ENCODE results near the gene LGALS8. TPM values are rescaled to one million over a fixed set of nuclear protein-coding genes. Genes with fewer than 3 reads are reported as not detected.
"Not testable (repeated sequence)": the region's sequence is repeated elsewhere in the genome, so short reads cannot be mapped to it uniquely, and the experiment has no call there.

The LGALS8 gene
- 100 to 1,000 TPM in 1 of 2 experiments, 10 to 100 TPM in 1; 99.5 to 107 TPM for total RNA-seq

GRCh38 chr1:236523704-236524141, at the start of gene LGALS8:
Gene LGALS8, plus strand, starts transcription at chr1:236523982. Its CDS starts 2,089 bp downstream, at chr1:236526071.
- DNase-seq, result peak; percentile 87

GRCh38 chr1:236476019-236476418, 47.8 kb upstream of the LGALS8 start:
- H3K27ac Mint-ChIP-seq, result no peak overlapping the region
- ChIA-PET POLR2A (no interaction called here), CTCF (interaction anchor here (1.1 kb wide), 1 partner anchor 8 kb away, joined by 3 read pairs; no protein-coding TSS in a partner anchor)
- H3K4me3 Mint-ChIP-seq, result no peak overlapping the region
- H3K9me3 Mint-ChIP-seq, result no peaks in the 10 kb centered on the region
- DNase-seq, result no peak
- no peaks in the 10 kb centered on the region for H3K4me1 Mint-ChIP-seq
- no peaks in the 10 kb centered on the region for H3K36me3 Mint-ChIP-seq (ENCODE audit: low read depth)
- H3K27me3 Mint-ChIP-seq, result peaks cover 6% of the 10 kb centered on the region

More at GRCh38 chr1:236523704-236524141, at the start of gene LGALS8:
- peak within 1 kb of the TSS; percentile 98 for H3K27ac Mint-ChIP-seq
- CTCF ChIA-PET, result interaction anchor here (0.8 to 1.6 kb wide), 2 partner anchors 16 to 243 kb away, joined by 3 read pairs; no protein-coding TSS in a partner anchor
- POLR2A ChIA-PET, result interaction anchor here (0.5 to 0.6 kb wide), 2 partner anchors 237 to 508 kb away, joined by 3 to 6 read pairs; no protein-coding TSS in a partner anchor
- H3K36me3 Mint-ChIP-seq (ENCODE audit: low read depth), result peaks cover 29% of the 10 kb centered on the region
- peaks cover 31% of the 10 kb centered on the region for H3K4me1 Mint-ChIP-seq
- H3K27me3 Mint-ChIP-seq, result no peaks in the 10 kb centered on the region
- peaks cover 5% of the 10 kb centered on the region for H3K9me3 Mint-ChIP-seq
- H3K4me3 Mint-ChIP-seq, result peak within 1 kb of the TSS; percentile 95

GRCh38 chr1:236480758-236481436, 42.9 kb upstream of the LGALS8 start:
- H3K4me3 Mint-ChIP-seq, result no peak overlapping the region
- no peaks in the 10 kb centered on the region for H3K36me3 Mint-ChIP-seq (ENCODE audit: low read depth)
- H3K9me3 Mint-ChIP-seq, result no peaks in the 10 kb centered on the region
- CTCF ChIA-PET, result interaction anchor here (0.7 kb wide), 1 partner anchor 9 kb away, joined by 3 read pairs; no protein-coding TSS in a partner anchor
- H3K27me3 Mint-ChIP-seq, result peaks cover under 1% of the 10 kb centered on the region
- POLR2A ChIA-PET, result no interaction called here
- DNase-seq, result no peak
- no peak overlapping the region for H3K27ac Mint-ChIP-seq
- H3K4me1 Mint-ChIP-seq, result no peaks in the 10 kb centered on the region

- Mint-ChIP-seq H3K9me3 (no peaks in the 10 kb centered on the region), H3K4me3 (no peak overlapping the region), H3K36me3 (ENCODE audit: low read depth) (no peaks in the 10 kb centered on the region), H3K27ac (no peak overlapping the region), H3K4me1 (no peaks in the 10 kb centered on the region), H3K27me3 (peaks cover 6% of the 10 kb centered on the region)
- CTCF ChIA-PET, result interaction anchor here (1.0 kb wide), 1 partner anchor 12 kb away, joined by 3 read pairs; no protein-coding TSS in a partner anchor
- POLR2A ChIA-PET, result no interaction called here
- no peak for DNase-seq
Measured at GRCh38 chr1:236484310-236484971, 39.3 kb upstream of the LGALS8 start.

- Mint-ChIP-seq H3K36me3 (ENCODE audit: low read depth) (no peaks in the 10 kb centered on the region), H3K4me1 (peaks cover 7% of the 10 kb centered on the region), H3K4me3 (no peak overlapping the region), H3K27ac (no peak overlapping the region), H3K27me3 (peaks cover 17% of the 10 kb centered on the region), H3K9me3 (no peaks in the 10 kb centered on the region)
- no peak for DNase-seq
- ChIA-PET POLR2A (no interaction called here), CTCF (no interaction called here)
Measured at GRCh38 chr1:236486356-236487002, 37.3 kb upstream of the LGALS8 start.

GRCh38 chr1:236489161-236489560, 34.6 kb upstream of the LGALS8 start:
- DNase-seq; POLR2A ChIA-PET; CTCF ChIA-PET; H3K9me3 Mint-ChIP-seq; H3K27ac Mint-ChIP-seq; H3K36me3 Mint-ChIP-seq (ENCODE audit: low read depth); H3K4me3 Mint-ChIP-seq: not testable (repeated sequence)
- Mint-ChIP-seq H3K27me3 (peaks cover 28% of the 10 kb centered on the region), H3K4me1 (peaks cover 11% of the 10 kb centered on the region)

GRCh38 chr1:236489710-236490377, 33.9 kb upstream of the LGALS8 start:
- peaks cover 11% of the 10 kb centered on the region for H3K4me1 Mint-ChIP-seq
- H3K9me3 Mint-ChIP-seq, result no peaks in the 10 kb centered on the region
- no peaks in the 10 kb centered on the region for H3K36me3 Mint-ChIP-seq (ENCODE audit: low read depth)
- ChIA-PET CTCF (interaction anchor here (0.6 kb wide), 1 partner anchor 397 kb away, joined by 3 read pairs; no protein-coding TSS in a partner anchor), POLR2A (no interaction called here)
- peaks cover 28% of the 10 kb centered on the region for H3K27me3 Mint-ChIP-seq
- no peak overlapping the region for H3K4me3 Mint-ChIP-seq
- no peak overlapping the region for H3K27ac Mint-ChIP-seq
- DNase-seq, result peak; percentile 13

GRCh38 chr1:236491469-236492136, 32.2 kb upstream of the LGALS8 start:
- Mint-ChIP-seq H3K4me3 (no peak overlapping the region), H3K27me3 (peaks cover 25% of the 10 kb centered on the region), H3K36me3 (ENCODE audit: low read depth) (no peaks in the 10 kb centered on the region), H3K27ac (no peak overlapping the region), H3K4me1 (peaks cover 14% of the 10 kb centered on the region), H3K9me3 (no peaks in the 10 kb centered on the region)
- ChIA-PET CTCF (interaction anchor here (0.5 to 1.3 kb wide), 3 partner anchors 128 to 388 kb away, joined by 3 to 4 read pairs (median 4); no protein-coding TSS in a partner anchor), POLR2A (no interaction called here)
- DNase-seq, result no peak

GRCh38 chr1:236492378-236492777, 31.4 kb upstream of the LGALS8 start:
- Mint-ChIP-seq H3K4me1 (peaks cover 14% of the 10 kb centered on the region), H3K36me3 (ENCODE audit: low read depth) (no peaks in the 10 kb centered on the region), H3K9me3 (no peaks in the 10 kb centered on the region), H3K27ac (no peak overlapping the region), H3K4me3 (no peak overlapping the region), H3K27me3 (peaks cover 25% of the 10 kb centered on the region)
- CTCF ChIA-PET, result interaction anchor here (0.6 to 1.1 kb wide), 2 partner anchors 71 to 129 kb away, joined by 3 read pairs; no protein-coding TSS in a partner anchor
- POLR2A ChIA-PET, result no interaction called here
- DNase-seq, result no peak

GRCh38 chr1:236494082-236494481, 29.7 kb upstream of the LGALS8 start:
- Mint-ChIP-seq H3K4me1 (peaks cover 14% of the 10 kb centered on the region), H3K27ac (no peak overlapping the region), H3K4me3 (no peak overlapping the region), H3K9me3 (no peaks in the 10 kb centered on the region), H3K27me3 (peaks cover 22% of the 10 kb centered on the region), H3K36me3 (ENCODE audit: low read depth) (no peaks in the 10 kb centered on the region)
- CTCF ChIA-PET, result no interaction called here
- DNase-seq, result no peak
- POLR2A ChIA-PET, result no interaction called here

GRCh38 chr1:236494586-236495466, 29.0 kb upstream of the LGALS8 start:
- Mint-ChIP-seq H3K27ac (no peak overlapping the region), H3K4me3 (no peak overlapping the region), H3K4me1 (peaks cover 14% of the 10 kb centered on the region), H3K9me3 (no peaks in the 10 kb centered on the region), H3K36me3 (ENCODE audit: low read depth) (no peaks in the 10 kb centered on the region), H3K27me3 (peaks cover 20% of the 10 kb centered on the region)
- no peak for DNase-seq
- ChIA-PET POLR2A (no interaction called here), CTCF (interaction anchor here (0.5 to 0.6 kb wide), 2 partner anchors 389 to 1056 kb away, joined by 3 to 4 read pairs; no protein-coding TSS in a partner anchor)
